ENCODE results near the gene ZNF747.

GRCh38 chr16:30494709-30495108 lies 39.9 kb downstream of the ZNF747 start:
- TF ChIP-seq SP1 (IDR thresholded peaks at IDR 0.05) (no peak), FOXM1 (IDR thresholded peaks at IDR 0.05; ENCODE audit: borderline replicate concordance) (no peak), ARNT (IDR thresholded peaks at IDR 0.05) (no peak), LEF1 (IDR thresholded peaks at IDR 0.05; ENCODE audit: borderline replicate concordance) (no peak), BHLHE40 (IDR thresholded peaks at IDR 0.05; ENCODE audit: borderline replicate concordance) (no peak), HDGF (IDR thresholded peaks at IDR 0.05; ENCODE audit: borderline replicate concordance) (no peak), FOXK2 (IDR thresholded peaks at IDR 0.05) (no peak), NFRKB (IDR thresholded peaks at IDR 0.05) (no peak)

Data from HEK293T (cell line).